H1 (cell line): ENCODE measurements around the gene TIGD2. TPM values are rescaled to one million over a fixed set of nuclear protein-coding genes. Genes with fewer than 3 reads are reported as not detected.

ENCODE experiments used
- CTCF ChIA-PET: fragments of 300-600 bp; sonication (Branson Sonifier 250); formaldehyde crosslinking; loops from one replicate; lab custom pipeline; 2021; ENCODE audit not compliant: partially characterized antibody; lab: Charles Lee
- POLR2A ChIA-PET: fragments of 300-600 bp; sonication (Branson Sonifier 250); formaldehyde crosslinking; loops from one replicate; lab custom pipeline; 2021; ENCODE audit warnings: inconsistent platforms; ENCODE audit not compliant: partially characterized antibody; lab: Charles Lee
- DNase-seq, 2 experiments: peaks; one replicate each; pipeline versions ENCODE4 v3.0.0 to v3.0.0-alpha.2; 2010 to 2022; ENCODE audit warnings: low spot score in 2 of 2, low read depth in 1 of 2, mixed read lengths in 1 of 2
- FAIRE-seq: peaks from 2 replicates; lab custom pipeline; 2011; peaks lifted over from hg19 to GRCh38; lab: Jason Lieb, UNC
- H2AFZ ChIP-seq: 2 replicates; pipeline ENCODE4 v1.8.1; 2012; ENCODE audit warnings: low read length, inconsistent platforms
- H2AK5ac ChIP-seq: 2 replicates; pipeline ENCODE4 v1.6.1; 2013; ENCODE audit warnings: low read depth, low read length
- H2BK120ac ChIP-seq: replicated peaks from 2 replicates; pipeline ENCODE3; 2013; ENCODE audit warnings: low read depth, low read length, inconsistent platforms
- H2BK12ac ChIP-seq: 2 replicates; pipeline ENCODE4 v1.6.1; 2013; ENCODE audit warnings: low read depth, low read length
- H2BK15ac ChIP-seq: 2 replicates; pipeline ENCODE4 v1.6.1; 2013; ENCODE audit warnings: low read length
- H2BK20ac ChIP-seq: 2 replicates; pipeline ENCODE4 v1.6.1; 2013; ENCODE audit warnings: low read length
- H2BK5ac ChIP-seq: 2 replicates; pipeline ENCODE4 v1.6.1; 2013; ENCODE audit warnings: low read depth, low read length
- H3K14ac ChIP-seq: 2 replicates; pipeline ENCODE4 v1.6.1; 2013; ENCODE audit warnings: inconsistent platforms; ENCODE audit not compliant: insufficient read length
- H3K18ac ChIP-seq: 2 replicates; pipeline ENCODE4 v1.6.1; 2013; ENCODE audit warnings: low read length; ENCODE audit errors: extremely low read depth
- H3K23ac ChIP-seq: 2 replicates; pipeline ENCODE4 v1.6.1; 2013; ENCODE audit warnings: inconsistent platforms; ENCODE audit not compliant: insufficient read length
- H3K23me2 ChIP-seq: 2 replicates; pipeline ENCODE4 v1.6.1; 2013; ENCODE audit warnings: low read depth, low read length
- H3K27ac ChIP-seq: 2 replicates; pipeline ENCODE4 v1.6.1; 2011; ENCODE audit warnings: low read depth, low read length, inconsistent platforms
- H3K27me3 ChIP-seq, 4 experiments: replicated peaks in 1 of 4; 1 replicate in 1 of 4; 2 replicates in 3 of 4; pipeline versions ENCODE4 v1.6.1 to v1.8.1; 2011 to 2013; ENCODE audit warnings: low read length in 3 of 4, mild to moderate bottlenecking in 3 of 4, inconsistent platforms in 2 of 4, mixed read lengths in 2 of 4, moderate library complexity in 1 of 4; ENCODE audit not compliant: control insufficient read depth in 3 of 4, insufficient read depth in 3 of 4; ENCODE audit errors: extremely low read depth in 1 of 4
- H3K36me3 ChIP-seq, 4 experiments: 2 replicates each; pipeline versions ENCODE4 v1.6.1 to v1.8.1; 2011 to 2013; ENCODE audit warnings: mild to moderate bottlenecking in 4 of 4, low read length in 3 of 4, moderate library complexity in 2 of 4, control low read depth in 1 of 4, inconsistent platforms in 1 of 4; ENCODE audit not compliant: insufficient read depth in 4 of 4, control insufficient read depth in 2 of 4
- H3K4ac ChIP-seq: replicated peaks from 2 replicates; pipeline ENCODE3; 2013; ENCODE audit warnings: low read length, low read depth, mixed read lengths, inconsistent platforms; ENCODE audit not compliant: insufficient read length
- H3K4me1 ChIP-seq, 4 experiments: replicated peaks in 1 of 4; 1 replicate in 1 of 4; 2 replicates in 3 of 4; pipeline versions ENCODE4 v1.6.1 to v1.8.1; 2011 to 2013; ENCODE audit warnings: low read length in 3 of 4, inconsistent platforms in 2 of 4, mixed read lengths in 1 of 4; ENCODE audit not compliant: insufficient read depth in 4 of 4, control insufficient read depth in 3 of 4
- H3K4me2 ChIP-seq, 2 experiments: 2 replicates each; pipeline versions ENCODE4 v1.6.1 to v1.8.1; 2011 to 2013; ENCODE audit warnings: low read depth in 2 of 2, low read length in 2 of 2, control low read depth in 1 of 2, inconsistent platforms in 1 of 2, mild to moderate bottlenecking in 1 of 2; ENCODE audit not compliant: insufficient read depth in 1 of 2
- H3K4me3 ChIP-seq, 4 experiments: fragments of 200-600, 300-600 bp in 1 of 4; sonication (generic), shearing (Covaris generic), sonication (Bioruptor Twin) in 1 of 4; 2 replicates each; pipeline versions ENCODE4 v1.5.1 to v1.8.1; 2011 to 2016; ENCODE audit warnings: low read length in 4 of 4, low read depth in 3 of 4, control low read depth in 2 of 4, inconsistent platforms in 2 of 4, mild to moderate bottlenecking in 2 of 4, mixed read lengths in 1 of 4, moderate library complexity in 1 of 4; ENCODE audit not compliant: insufficient read depth in 2 of 4; ENCODE audit errors: extremely low read depth in 1 of 4
- H3K56ac ChIP-seq: replicated peaks from 2 replicates; pipeline ENCODE3; 2013; ENCODE audit warnings: low read depth, mild to moderate bottlenecking, mixed read lengths, low read length, inconsistent platforms; ENCODE audit not compliant: insufficient read length
- H3K79me1 ChIP-seq: 2 replicates; pipeline ENCODE4 v1.6.1; 2013; ENCODE audit warnings: low read depth, low read length, control low read depth
- H3K79me2 ChIP-seq, 2 experiments: 2 replicates each; pipeline versions ENCODE4 v1.6.1 to v1.8.1; 2012 to 2013; ENCODE audit warnings: low read length in 2 of 2, mild to moderate bottlenecking in 2 of 2, inconsistent platforms in 1 of 2; ENCODE audit not compliant: insufficient read depth in 2 of 2, control insufficient read depth in 1 of 2
- H3K9ac ChIP-seq, 4 experiments: replicated peaks in 1 of 4; 1 replicate in 1 of 4; 2 replicates in 3 of 4; pipeline versions ENCODE4 v1.6.1 to v1.8.1; 2011 to 2013; ENCODE audit warnings: low read depth in 3 of 4, low read length in 3 of 4, control low read depth in 2 of 4, mild to moderate bottlenecking in 2 of 4, moderate library complexity in 2 of 4, inconsistent platforms in 1 of 4; ENCODE audit errors: extremely low read depth in 1 of 4
- H3K9me3 ChIP-seq, 2 experiments: 2 replicates each; pipeline versions ENCODE4 v1.6.1 to v1.8.1; 2012 to 2013; ENCODE audit warnings: mild to moderate bottlenecking in 2 of 2, moderate library complexity in 2 of 2, control low read depth in 1 of 2, inconsistent platforms in 1 of 2, low read depth in 1 of 2, low read length in 1 of 2, mixed read lengths in 1 of 2; ENCODE audit not compliant: insufficient read depth in 2 of 2
- H4K20me1 ChIP-seq, 2 experiments: replicated peaks in 1 of 2; 2 replicates each; pipeline versions ENCODE3 to v1.8.1; 2011 to 2013; ENCODE audit warnings: inconsistent platforms in 2 of 2, low read length in 2 of 2, mild to moderate bottlenecking in 1 of 2; ENCODE audit not compliant: insufficient read depth in 2 of 2, control insufficient read depth in 1 of 2
- H4K5ac ChIP-seq: 2 replicates; pipeline ENCODE4 v1.6.1; 2013; ENCODE audit warnings: low read length, low read depth, mixed read lengths, inconsistent platforms; ENCODE audit not compliant: insufficient read length
- H4K8ac ChIP-seq: 2 replicates; pipeline ENCODE4 v1.8.0; 2013; ENCODE audit warnings: mild to moderate bottlenecking, moderate library complexity, low read length, inconsistent platforms; ENCODE audit not compliant: insufficient read depth; ENCODE audit errors: extremely low read depth
- H4K91ac ChIP-seq: replicated peaks from 2 replicates; pipeline ENCODE3; 2013; ENCODE audit warnings: low read length, mixed read lengths, inconsistent platforms; ENCODE audit not compliant: insufficient read length
- BCL11A ChIP-seq, 2 experiments: IDR thresholded peaks; one replicate each; pipeline ENCODE4 v1.6.1; 2011; ENCODE audit warnings: low read depth in 2 of 2, low read length in 2 of 2, mild to moderate bottlenecking in 2 of 2
- BRCA1 ChIP-seq: IDR thresholded peaks from 2 replicates; pipeline ENCODE4 v1.6.1; 2012; ENCODE audit warnings: low read depth, low read length, improper control_type of control experiment
- CEBPB ChIP-seq: IDR thresholded peaks from 2 replicates; pipeline ENCODE4 v1.6.1; 2012; ENCODE audit warnings: low read depth, low read length
- CHD1 ChIP-seq: IDR thresholded peaks from 2 replicates; pipeline ENCODE4 v1.6.1; 2012; ENCODE audit warnings: low read depth, low read length, improper control_type of control experiment
- GTF2F1 ChIP-seq: IDR thresholded peaks from 2 replicates; pipeline ENCODE4 v1.6.1; 2012; ENCODE audit warnings: low read depth, low read length, improper control_type of control experiment, borderline replicate concordance
- NANOG ChIP-seq: IDR thresholded peaks from 2 replicates; pipeline ENCODE4 v1.6.1; 2011; ENCODE audit warnings: low read length, low read depth, mild to moderate bottlenecking, inconsistent platforms; ENCODE audit not compliant: insufficient read depth, poor library complexity, severe bottlenecking
- POLR2AphosphoS5 ChIP-seq: IDR thresholded peaks from 2 replicates; pipeline ENCODE4 v1.6.1; 2011; ENCODE audit warnings: low read depth, low read length
- SIRT6 ChIP-seq: IDR thresholded peaks from one replicate; pipeline ENCODE4 v1.7.1; 2012; ENCODE audit warnings: low read length, inconsistent platforms
- TCF12 ChIP-seq: IDR thresholded peaks from 2 replicates; pipeline ENCODE4 v1.6.1; 2011; ENCODE audit warnings: low read depth, mild to moderate bottlenecking, low read length
- WGBS, 2 experiments: shearing (Covaris generic) in 1 of 2; methylation state at CpG; one replicate each; pipeline versions ENCODE4 v1.1.6 to v1.1.7; 2013 to 2015; ENCODE audit warnings: low lambda C conversion rate in 2 of 2, mixed read lengths in 2 of 2, inconsistent platforms in 1 of 2, low coverage in 1 of 2, missing lambda C conversion rate in 1 of 2; ENCODE audit not compliant: insufficient replicate concordance in 2 of 2, insufficient coverage in 1 of 2, insufficient read length in 1 of 2; ENCODE audit errors: extremely low coverage in 1 of 2, missing lambda C conversion rate in 1 of 2; 5-methylcytosine and 5-hydroxymethylcytosine counted together
- polyA plus RNA-seq, 7 experiments: library from polyadenylated mRNA; depleted of rRNA in 3 of 7; stranded (reverse) in 5 of 7; unstranded in 2 of 7; fragments of >200 nt in 5 of 7; fragments of 200-250 nt in 2 of 7; gene quantifications; 1 replicate in 5 of 7; 2 replicates in 1 of 7; 4 replicates in 1 of 7; pipeline versions ENCODE4 v1.2.1 to v1.2.3, GENCODE V29; 2011 to 2013; ENCODE audit warnings: missing spikeins in 2 of 7, mixed read lengths in 2 of 7
- total RNA-seq: library from RNA; stranded (reverse); fragmentation: NEBNext Ultra II Directional; extraction: Animal tissue kit (Norgen Biotek cat#: 25700); gene quantifications from 2 replicates; pipeline ENCODE4 v1.2.1, GENCODE V29; 2021

Gene TIGD2
- total and polyA plus RNA-seq, 2 of the 8 experiments (the other 6 are each of a cell fraction or from before 2014, with no cell fraction given) = 2.4 to 5.7 TPM

DNA sequence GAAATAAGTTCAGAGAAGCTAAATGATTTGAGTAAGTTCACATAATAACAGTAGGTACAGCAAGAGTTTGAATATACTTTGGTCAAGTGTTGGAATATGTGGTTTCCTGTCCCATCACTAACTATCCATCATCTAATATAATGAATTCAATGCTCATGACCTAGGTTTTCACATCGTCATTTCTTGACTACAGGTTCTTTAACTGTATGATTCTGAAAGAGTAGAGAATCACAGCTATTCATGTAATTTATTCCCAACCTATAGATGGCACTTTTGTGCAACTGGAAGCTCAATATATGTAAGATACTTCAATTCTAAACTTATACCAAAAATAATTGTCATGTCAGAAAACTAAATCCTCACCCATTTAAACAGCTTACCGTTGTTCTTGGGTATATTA is 53.1 kb downstream of the TIGD2 start:
- no peaks in the 10 kb centered on the region for H4K20me1 ChIP-seq
- H3K79me1 ChIP-seq = no peaks in the 10 kb centered on the region
- H3K27ac ChIP-seq = no peak overlapping the region
- H2BK120ac ChIP-seq = no peak overlapping the region
- H3K23ac ChIP-seq = no peak overlapping the region
- no peak for TF ChIP-seq BCL11A (IDR thresholded peaks at IDR 0.05; ENCODE audit: low read depth in 2 of 2, low read length in 2 of 2)
- TF ChIP-seq GTF2F1 = no peak
- TF ChIP-seq TCF12 = no peak
- no peak for TF ChIP-seq CEBPB
- TF ChIP-seq CHD1 = no peak
- no peak for TF ChIP-seq SIRT6
- TF ChIP-seq BRCA1 = no peak
- no peak for TF ChIP-seq NANOG
- no peak for TF ChIP-seq POLR2AphosphoS5
- whole genome bisulfite sequencing, 2 experiments = 76% methylated on average over 2 of the region's 2 CpGs; no CpG with 5 or more reads in 1 of the 2 experiments
- no peaks in the 10 kb centered on the region for H3K79me2 ChIP-seq
- no peak for DNase-seq
- no peaks in the 10 kb centered on the region for H3K27me3 ChIP-seq
- no peak overlapping the region for H2AK5ac ChIP-seq
- H4K91ac ChIP-seq = no peak overlapping the region
- H3K9ac ChIP-seq = no peak overlapping the region
- no peak overlapping the region for H3K4ac ChIP-seq
- H2BK15ac ChIP-seq = no peak overlapping the region
- no peak overlapping the region for H3K18ac ChIP-seq
- no peaks in the 10 kb centered on the region for H3K23me2 ChIP-seq
- POLR2A ChIA-PET = interaction anchor here (0.6 kb wide), 1 partner anchor 1523 kb away, joined by 3 read pairs; no protein-coding TSS in a partner anchor
- H4K8ac ChIP-seq = no peak overlapping the region
- no peak overlapping the region for H4K5ac ChIP-seq
- CTCF ChIA-PET = interaction anchor here (0.5 to 1.6 kb wide), 7 partner anchors 9 to 861 kb away, joined by 3 to 5 read pairs (median 3); no protein-coding TSS in a partner anchor
- H3K56ac ChIP-seq = no peak overlapping the region
- no peak overlapping the region for H2BK12ac ChIP-seq
- no peak for FAIRE-seq
- H3K14ac ChIP-seq = no peak overlapping the region
- no peak overlapping the region for H3K4me2 ChIP-seq
- H3K36me3 ChIP-seq = no peaks in the 10 kb centered on the region
- no peak overlapping the region for H2BK5ac ChIP-seq
- H3K9me3 ChIP-seq = no peaks in the 10 kb centered on the region
- no peak overlapping the region for H3K4me3 ChIP-seq
- H3K4me1 ChIP-seq = no peaks in the 10 kb centered on the region
- H2AFZ ChIP-seq = no peak overlapping the region
- H2BK20ac ChIP-seq = no peak overlapping the region
